ENCODE results near the gene FPGS.

Gene FPGS

GRCh38 chr9:127767410-127767809 is 35.3 kb upstream of the FPGS start:
- H3K9me3 Mint-ChIP-seq = no peaks in the 10 kb centered on the region
- peak overlapping the region; percentile 83 for H3K27ac Mint-ChIP-seq
- peaks cover 78% of the 10 kb centered on the region for H3K4me1 Mint-ChIP-seq (ENCODE audit: low read depth)
- no peak overlapping the region for H3K4me3 Mint-ChIP-seq
- peaks cover 36% of the 10 kb centered on the region for H3K36me3 Mint-ChIP-seq (ENCODE audit: low read depth)
- no peaks in the 10 kb centered on the region for H3K27me3 Mint-ChIP-seq

- H3K9me3 Mint-ChIP-seq = no peaks in the 10 kb centered on the region
- peaks cover 36% of the 10 kb centered on the region for H3K36me3 Mint-ChIP-seq (ENCODE audit: low read depth)
- no peaks in the 10 kb centered on the region for H3K27me3 Mint-ChIP-seq
- peak overlapping the region; percentile 83 for H3K27ac Mint-ChIP-seq
- H3K4me3 Mint-ChIP-seq = no peak overlapping the region
- H3K4me1 Mint-ChIP-seq (ENCODE audit: low read depth) = peaks cover 79% of the 10 kb centered on the region
Observed at GRCh38 chr9:127767909-127768331, 34.8 kb upstream of the FPGS start.

- Mint-ChIP-seq H3K4me3 (no peak overlapping the region), H3K9me3 (no peaks in the 10 kb centered on the region), H3K27ac (peak overlapping the region; percentile 56), H3K27me3 (no peaks in the 10 kb centered on the region), H3K36me3 (ENCODE audit: low read depth) (peaks cover 32% of the 10 kb centered on the region), H3K4me1 (ENCODE audit: low read depth) (peaks cover 76% of the 10 kb centered on the region)
Observed at GRCh38 chr9:127768698-127769097, 34.0 kb upstream of the FPGS start.

GRCh38 chr9:127769101-127769500 is 33.6 kb upstream of the FPGS start:
- peaks cover 78% of the 10 kb centered on the region for H3K4me1 Mint-ChIP-seq (ENCODE audit: low read depth)
- H3K27me3 Mint-ChIP-seq = no peaks in the 10 kb centered on the region
- H3K4me3 Mint-ChIP-seq = no peak overlapping the region
- no peaks in the 10 kb centered on the region for H3K9me3 Mint-ChIP-seq
- peaks cover 35% of the 10 kb centered on the region for H3K36me3 Mint-ChIP-seq (ENCODE audit: low read depth)
- peak overlapping the region; percentile 56 for H3K27ac Mint-ChIP-seq

- Mint-ChIP-seq H3K27me3 (no peaks in the 10 kb centered on the region), H3K4me3 (peak overlapping the region; percentile 84), H3K36me3 (ENCODE audit: low read depth) (peaks cover 37% of the 10 kb centered on the region), H3K9me3 (no peaks in the 10 kb centered on the region), H3K27ac (peak overlapping the region; percentile 81), H3K4me1 (ENCODE audit: low read depth) (peaks cover 75% of the 10 kb centered on the region)
Observed at GRCh38 chr9:127769929-127770582, 32.6 kb upstream of the FPGS start.

GRCh38 chr9:127770583-127770904 is 32.1 kb upstream of the FPGS start:
- peak overlapping the region; percentile 84 for H3K4me3 Mint-ChIP-seq
- peak overlapping the region; percentile 81 for H3K27ac Mint-ChIP-seq
- H3K9me3 Mint-ChIP-seq = no peaks in the 10 kb centered on the region
- peaks cover 70% of the 10 kb centered on the region for H3K4me1 Mint-ChIP-seq (ENCODE audit: low read depth)
- H3K27me3 Mint-ChIP-seq = no peaks in the 10 kb centered on the region
- H3K36me3 Mint-ChIP-seq (ENCODE audit: low read depth) = peaks cover 32% of the 10 kb centered on the region

GRCh38 chr9:127770905-127771569 is 31.6 kb upstream of the FPGS start:
- peaks cover 27% of the 10 kb centered on the region for H3K36me3 Mint-ChIP-seq (ENCODE audit: low read depth)
- H3K4me3 Mint-ChIP-seq = peak overlapping the region; percentile 84
- H3K27me3 Mint-ChIP-seq = no peaks in the 10 kb centered on the region
- H3K9me3 Mint-ChIP-seq = no peaks in the 10 kb centered on the region
- H3K27ac Mint-ChIP-seq = peak overlapping the region; percentile 81
- H3K4me1 Mint-ChIP-seq (ENCODE audit: low read depth) = peaks cover 68% of the 10 kb centered on the region

GRCh38 chr9:127771570-127772189 is 31.0 kb upstream of the FPGS start:
- Mint-ChIP-seq H3K9me3 (no peaks in the 10 kb centered on the region), H3K36me3 (ENCODE audit: low read depth) (peaks cover 22% of the 10 kb centered on the region), H3K27ac (peak overlapping the region; percentile 81), H3K4me3 (peak overlapping the region; percentile 84), H3K27me3 (no peaks in the 10 kb centered on the region), H3K4me1 (ENCODE audit: low read depth) (peaks cover 69% of the 10 kb centered on the region)

GRCh38 chr9:127772603-127773002 is 30.1 kb upstream of the FPGS start:
- Mint-ChIP-seq H3K27me3 (no peaks in the 10 kb centered on the region), H3K4me1 (ENCODE audit: low read depth) (peaks cover 67% of the 10 kb centered on the region), H3K27ac (no peak overlapping the region), H3K36me3 (ENCODE audit: low read depth) (peaks cover 16% of the 10 kb centered on the region), H3K4me3 (no peak overlapping the region), H3K9me3 (no peaks in the 10 kb centered on the region)

- peaks cover 17% of the 10 kb centered on the region for H3K36me3 Mint-ChIP-seq (ENCODE audit: low read depth)
- H3K9me3 Mint-ChIP-seq = no peaks in the 10 kb centered on the region
- H3K4me3 Mint-ChIP-seq = no peak overlapping the region
- H3K27ac Mint-ChIP-seq = no peak overlapping the region
- no peaks in the 10 kb centered on the region for H3K27me3 Mint-ChIP-seq
- peaks cover 65% of the 10 kb centered on the region for H3K4me1 Mint-ChIP-seq (ENCODE audit: low read depth)
Observed at GRCh38 chr9:127773272-127773671, 29.4 kb upstream of the FPGS start.

GRCh38 chr9:127773981-127774380 is 28.7 kb upstream of the FPGS start:
- Mint-ChIP-seq H3K36me3 (ENCODE audit: low read depth) (peaks cover 14% of the 10 kb centered on the region), H3K4me3 (no peak overlapping the region), H3K4me1 (ENCODE audit: low read depth) (peaks cover 65% of the 10 kb centered on the region)

GRCh38 chr9:127776195-127776923 is 26.3 kb upstream of the FPGS start:
- Mint-ChIP-seq H3K4me3 (peak overlapping the region; percentile 98), H3K27ac (peak overlapping the region; percentile 99), H3K36me3 (ENCODE audit: low read depth) (peaks cover 12% of the 10 kb centered on the region), H3K27me3 (no peaks in the 10 kb centered on the region), H3K4me1 (ENCODE audit: low read depth) (peaks cover 63% of the 10 kb centered on the region), H3K9me3 (no peaks in the 10 kb centered on the region)

More at GRCh38 chr9:127773981-127774380, 28.7 kb upstream of the FPGS start:
- Mint-ChIP-seq H3K9me3 (no peaks in the 10 kb centered on the region), H3K27me3 (no peaks in the 10 kb centered on the region), H3K27ac (peak overlapping the region; percentile 40)

- Mint-ChIP-seq H3K4me3 (peak overlapping the region; percentile 98), H3K27me3 (no peaks in the 10 kb centered on the region), H3K9me3 (no peaks in the 10 kb centered on the region), H3K27ac (peak overlapping the region; percentile 99), H3K4me1 (ENCODE audit: low read depth) (peaks cover 65% of the 10 kb centered on the region), H3K36me3 (ENCODE audit: low read depth) (peaks cover 12% of the 10 kb centered on the region)
Observed at GRCh38 chr9:127776924-127777289, 25.8 kb upstream of the FPGS start.

GRCh38 chr9:127777368-127777980 is 25.2 kb upstream of the FPGS start:
- H3K4me1 Mint-ChIP-seq (ENCODE audit: low read depth) = peaks cover 69% of the 10 kb centered on the region
- H3K4me3 Mint-ChIP-seq = peak overlapping the region; percentile 98
- peaks cover 12% of the 10 kb centered on the region for H3K36me3 Mint-ChIP-seq (ENCODE audit: low read depth)
- no peaks in the 10 kb centered on the region for H3K9me3 Mint-ChIP-seq
- no peaks in the 10 kb centered on the region for H3K27me3 Mint-ChIP-seq
- peak overlapping the region; percentile 99 for H3K27ac Mint-ChIP-seq

Data from stimulated activated naive CD8-positive, alpha-beta T cell treated with anti-CD3 and anti-CD28 coated beads, Interleukin-15, Interleukin-2, amounts not matched to agents 100 ng/mL and 50 ng/mL, for 24 hours (primary cell).